OCI-M2 (cell line): ENCODE results near the gene PLA2G2D.
"Not testable (repeated sequence)": the region's sequence is repeated elsewhere in the genome, so short reads cannot be mapped to it uniquely, and the experiment has no call there.

Source experiments
- DNase-seq: peaks from one replicate; lab custom pipeline; 2025; ENCODE audit not compliant: unreplicated experiment; lab: John Stamatoyannopoulos, UW

Gene PLA2G2D

GRCh38 chr1:20143318-20143717 is 24.0 kb upstream of the PLA2G2D start:
- no peak for DNase-seq

- no peak for DNase-seq
Measured at GRCh38 chr1:20142001-20142710, 22.8 kb upstream of the PLA2G2D start.

- no peak for DNase-seq
Measured at GRCh38 chr1:20141466-20141865, 22.1 kb upstream of the PLA2G2D start.

- DNase-seq: no peak
Measured at GRCh38 chr1:20141001-20141400, 21.7 kb upstream of the PLA2G2D start.

- no peak for DNase-seq
Measured at GRCh38 chr1:20139776-20140612, 20.7 kb upstream of the PLA2G2D start.

GRCh38 chr1:20138961-20139550 is 19.7 kb upstream of the PLA2G2D start, which contains the start of gene PLA2G2F:
Gene PLA2G2F (plus strand): TSS chr1:20139323. CDS start chr1:20139428, 105 bp downstream.
- DNase-seq: no peak

GRCh38 chr1:20138346-20138745 is 19.0 kb upstream of the PLA2G2D start:
- no peak for DNase-seq

GRCh38 chr1:20137604-20138003 is 18.3 kb upstream of the PLA2G2D start:
- no peak for DNase-seq

GRCh38 chr1:20137055-20137454 is 17.7 kb upstream of the PLA2G2D start:
- no peak for DNase-seq

GRCh38 chr1:20136249-20136648 is 16.9 kb upstream of the PLA2G2D start:
- DNase-seq: no peak

- no peak for DNase-seq
Measured at GRCh38 chr1:20134995-20135394, 15.7 kb upstream of the PLA2G2D start.

- DNase-seq: not testable (repeated sequence)
Measured at GRCh38 chr1:20130518-20130917, 11.2 kb upstream of the PLA2G2D start.

- DNase-seq: no peak
Measured at GRCh38 chr1:20126806-20127440, 7.6 kb upstream of the PLA2G2D start.

GRCh38 chr1:20126041-20126805 is 6.9 kb upstream of the PLA2G2D start:
- DNase-seq: no peak

- no peak for DNase-seq
Measured at GRCh38 chr1:20125100-20125499, 5.8 kb upstream of the PLA2G2D start.

GRCh38 chr1:20124456-20125057 is 5.2 kb upstream of the PLA2G2D start:
- no peak for DNase-seq

GRCh38 chr1:20123722-20124455 is 4.6 kb upstream of the PLA2G2D start:
- DNase-seq: no peak

GRCh38 chr1:20120796-20121195 is 1.5 kb upstream of the PLA2G2D start:
- no peak for DNase-seq

GRCh38 chr1:20117236-20117635 is 2.1 kb downstream of the PLA2G2D start:
- DNase-seq: no peak

- DNase-seq: no peak
Measured at GRCh38 chr1:20115916-20116315, 3.4 kb downstream of the PLA2G2D start.
